GM23338 (cell line): ENCODE results near the gene MT1F.

Source experiments
- EZH2 ChIP-seq: fragments of 200-600 bp; sonication (generic); IDR thresholded peaks from one replicate; pipeline ENCODE4 v1.8.0; 2017; ENCODE audit warnings: antibody characterized with exemption, mild to moderate bottlenecking, low read depth; ENCODE audit not compliant: unreplicated experiment
- JUNB ChIP-seq: IDR thresholded peaks from one replicate; pipeline ENCODE4 v1.6.1; 2016; ENCODE audit warnings: antibody characterized with exemption; ENCODE audit not compliant: unreplicated experiment
- NANOG ChIP-seq: IDR thresholded peaks from 2 replicates; pipeline ENCODE4 v1.6.1; 2016; ENCODE audit warnings: antibody characterized with exemption, borderline replicate concordance
- REST ChIP-seq: IDR thresholded peaks from one replicate; pipeline ENCODE4 v1.6.1; 2018; ENCODE audit warnings: antibody characterized with exemption; ENCODE audit not compliant: unreplicated experiment
- TF ChIP-seq, protein P1 (sequence below), 2 experiments: fragments of 200-600 bp in 1 of 2; sonication (generic) in 1 of 2; conservative IDR thresholded peaks; 2 replicates each; pipeline versions ENCODE4 v1.5.1 to v1.6.1; 2016 to 2017; ENCODE audit warnings: antibody characterized with exemption in 2 of 2, low read depth in 2 of 2, mild to moderate bottlenecking in 2 of 2, moderate library complexity in 1 of 2
- TF ChIP-seq, protein P2 (sequence below): IDR thresholded peaks from 2 replicates; pipeline ENCODE4 v1.6.1; 2016; ENCODE audit warnings: antibody characterized with exemption

DNA sequence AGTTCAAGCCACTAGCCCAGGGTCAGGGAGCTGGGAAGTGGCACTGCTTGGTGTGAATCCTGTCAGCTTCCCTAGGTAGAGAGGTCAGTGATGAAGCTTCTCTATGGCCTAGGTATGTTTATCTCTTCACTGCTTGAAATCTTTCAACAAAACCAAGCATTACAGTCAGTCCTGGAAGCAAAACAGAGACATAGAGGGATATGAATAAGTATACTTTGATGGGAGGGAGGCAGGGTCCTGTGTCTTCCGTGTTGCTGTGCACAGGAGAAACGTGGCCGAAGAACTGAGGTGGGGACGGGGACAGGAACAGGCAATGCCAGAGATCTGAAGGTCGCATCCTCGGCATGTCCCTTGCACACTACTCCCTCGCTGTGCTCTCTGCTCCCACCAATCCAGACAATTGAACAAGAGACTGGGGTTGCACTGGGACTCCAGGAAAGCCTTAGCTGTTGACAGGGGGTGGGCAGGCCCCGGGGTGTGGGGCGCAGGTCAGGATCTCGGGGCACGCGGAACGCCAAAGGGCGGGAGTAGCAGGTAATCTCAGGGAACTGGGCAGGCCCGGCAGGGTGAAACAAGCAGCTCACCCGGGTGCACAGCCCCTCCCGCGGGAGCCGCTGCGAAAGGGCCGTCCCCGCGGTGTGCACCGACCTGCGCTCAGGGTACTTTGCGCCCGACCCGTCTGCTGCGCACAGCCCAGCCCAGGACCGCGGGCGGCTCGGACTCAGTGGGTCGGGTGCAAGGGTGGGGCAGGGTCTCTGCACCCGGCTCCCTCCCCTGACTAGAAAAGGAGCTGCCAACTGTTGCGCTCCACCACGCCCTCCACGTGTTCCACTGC, 11.5 kb downstream of the MT1F start, which contains the start of gene MT1H:
- TF ChIP-seq, protein P1, sequence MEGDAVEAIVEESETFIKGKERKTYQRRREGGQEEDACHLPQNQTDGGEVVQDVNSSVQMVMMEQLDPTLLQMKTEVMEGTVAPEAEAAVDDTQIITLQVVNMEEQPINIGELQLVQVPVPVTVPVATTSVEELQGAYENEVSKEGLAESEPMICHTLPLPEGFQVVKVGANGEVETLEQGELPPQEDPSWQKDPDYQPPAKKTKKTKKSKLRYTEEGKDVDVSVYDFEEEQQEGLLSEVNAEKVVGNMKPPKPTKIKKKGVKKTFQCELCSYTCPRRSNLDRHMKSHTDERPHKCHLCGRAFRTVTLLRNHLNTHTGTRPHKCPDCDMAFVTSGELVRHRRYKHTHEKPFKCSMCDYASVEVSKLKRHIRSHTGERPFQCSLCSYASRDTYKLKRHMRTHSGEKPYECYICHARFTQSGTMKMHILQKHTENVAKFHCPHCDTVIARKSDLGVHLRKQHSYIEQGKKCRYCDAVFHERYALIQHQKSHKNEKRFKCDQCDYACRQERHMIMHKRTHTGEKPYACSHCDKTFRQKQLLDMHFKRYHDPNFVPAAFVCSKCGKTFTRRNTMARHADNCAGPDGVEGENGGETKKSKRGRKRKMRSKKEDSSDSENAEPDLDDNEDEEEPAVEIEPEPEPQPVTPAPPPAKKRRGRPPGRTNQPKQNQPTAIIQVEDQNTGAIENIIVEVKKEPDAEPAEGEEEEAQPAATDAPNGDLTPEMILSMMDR (conservative IDR thresholded peaks at IDR 0.05; ENCODE audit: low read depth in 2 of 2): no peak
- TF ChIP-seq NANOG (no peak), EZH2 (peak; percentile 91), JUNB (no peak), REST (no peak)
- TF ChIP-seq, protein P2, sequence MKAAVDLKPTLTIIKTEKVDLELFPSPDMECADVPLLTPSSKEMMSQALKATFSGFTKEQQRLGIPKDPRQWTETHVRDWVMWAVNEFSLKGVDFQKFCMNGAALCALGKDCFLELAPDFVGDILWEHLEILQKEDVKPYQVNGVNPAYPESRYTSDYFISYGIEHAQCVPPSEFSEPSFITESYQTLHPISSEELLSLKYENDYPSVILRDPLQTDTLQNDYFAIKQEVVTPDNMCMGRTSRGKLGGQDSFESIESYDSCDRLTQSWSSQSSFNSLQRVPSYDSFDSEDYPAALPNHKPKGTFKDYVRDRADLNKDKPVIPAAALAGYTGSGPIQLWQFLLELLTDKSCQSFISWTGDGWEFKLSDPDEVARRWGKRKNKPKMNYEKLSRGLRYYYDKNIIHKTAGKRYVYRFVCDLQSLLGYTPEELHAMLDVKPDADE: no peak
